Measurements from ENCODE around the gene COL4A2. TPM values are rescaled to one million over a fixed set of nuclear protein-coding genes. Genes with fewer than 3 reads are reported as not detected.

Gene COL4A2
- total RNA-seq, 2 experiments from 2014 or later, result not detected

DNA sequence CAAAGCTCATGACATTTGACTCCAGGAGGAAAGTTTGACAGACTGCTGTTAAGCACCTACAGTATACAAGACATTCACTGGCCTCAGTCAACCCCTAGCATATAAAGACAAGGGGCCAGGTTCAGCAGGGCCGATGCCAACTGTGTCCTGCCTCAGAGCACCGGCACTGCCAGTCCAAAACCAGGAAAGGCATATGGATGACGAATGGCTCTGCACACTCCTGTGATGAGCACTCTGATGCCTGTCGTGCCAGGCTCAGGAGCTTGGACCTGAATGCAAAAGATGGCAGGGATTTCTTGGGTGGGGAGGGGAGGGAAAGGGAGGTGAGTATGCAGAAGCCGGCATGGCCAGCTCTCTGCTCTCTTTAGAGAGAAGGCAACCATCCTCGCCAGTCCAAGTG lies 39.0 kb upstream of the COL4A2 start:
- Mint-ChIP-seq H3K36me3 (ENCODE audit: low read depth) (no peaks in the 10 kb centered on the region), H3K27me3 (peaks cover 14% of the 10 kb centered on the region), H3K9me3 (no peaks in the 10 kb centered on the region), H3K4me1 (ENCODE audit: low read depth) (no peaks in the 10 kb centered on the region), H3K27ac (no peak overlapping the region), H3K4me3 (no peak overlapping the region)
- no peak for TF ChIP-seq CTCF (IDR thresholded peaks at IDR 0.05)
- ChIA-PET POLR2A (no interaction called here), CTCF (no interaction called here)
- no peak for DNase-seq
- no peak for ATAC-seq
- intact Hi-C loops (cut with micrococcal nuclease), result no loop called here

DNA sequence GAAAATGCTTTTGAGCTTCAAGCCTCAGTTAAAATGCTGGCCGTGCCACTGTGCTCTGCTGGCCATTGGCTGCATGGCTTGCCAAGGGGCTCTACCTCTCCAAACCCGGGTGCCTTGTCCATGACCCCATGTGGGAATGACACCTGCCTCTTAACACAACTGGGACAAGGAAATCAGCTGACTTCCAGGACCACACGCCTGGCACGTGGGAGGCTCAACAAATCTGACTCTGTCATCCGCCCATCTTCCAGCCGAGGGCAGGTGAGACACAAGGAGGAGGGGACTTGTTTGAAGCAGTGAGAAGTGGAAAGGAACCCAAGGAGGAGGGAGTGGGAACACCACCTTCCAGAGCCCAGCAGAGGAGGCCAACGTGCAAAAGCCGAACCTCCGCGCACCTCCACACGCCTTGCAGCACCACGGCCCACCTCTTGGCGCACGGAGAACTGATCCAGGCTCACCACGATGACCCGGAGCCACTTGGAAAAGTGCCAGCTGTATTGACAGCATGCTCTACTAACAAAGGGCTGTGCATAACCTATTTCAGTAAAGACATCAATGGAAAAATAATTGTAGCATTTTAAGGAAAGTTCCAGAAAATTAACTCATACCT lies 38.4 kb upstream of the COL4A2 start:
- Mint-ChIP-seq H3K36me3 (ENCODE audit: low read depth) (no peaks in the 10 kb centered on the region), H3K27me3 (peaks cover 15% of the 10 kb centered on the region), H3K4me1 (ENCODE audit: low read depth) (no peaks in the 10 kb centered on the region), H3K9me3 (no peaks in the 10 kb centered on the region), H3K27ac (no peak overlapping the region), H3K4me3 (no peak overlapping the region)
- ATAC-seq (no peak), DNase-seq (no peak)
- intact Hi-C loops (cut with micrococcal nuclease), result no loop called here
- CTCF ChIA-PET, result no interaction called here
- TF ChIP-seq CTCF (IDR thresholded peaks at IDR 0.05), result no peak
- POLR2A ChIA-PET, result no interaction called here

DNA sequence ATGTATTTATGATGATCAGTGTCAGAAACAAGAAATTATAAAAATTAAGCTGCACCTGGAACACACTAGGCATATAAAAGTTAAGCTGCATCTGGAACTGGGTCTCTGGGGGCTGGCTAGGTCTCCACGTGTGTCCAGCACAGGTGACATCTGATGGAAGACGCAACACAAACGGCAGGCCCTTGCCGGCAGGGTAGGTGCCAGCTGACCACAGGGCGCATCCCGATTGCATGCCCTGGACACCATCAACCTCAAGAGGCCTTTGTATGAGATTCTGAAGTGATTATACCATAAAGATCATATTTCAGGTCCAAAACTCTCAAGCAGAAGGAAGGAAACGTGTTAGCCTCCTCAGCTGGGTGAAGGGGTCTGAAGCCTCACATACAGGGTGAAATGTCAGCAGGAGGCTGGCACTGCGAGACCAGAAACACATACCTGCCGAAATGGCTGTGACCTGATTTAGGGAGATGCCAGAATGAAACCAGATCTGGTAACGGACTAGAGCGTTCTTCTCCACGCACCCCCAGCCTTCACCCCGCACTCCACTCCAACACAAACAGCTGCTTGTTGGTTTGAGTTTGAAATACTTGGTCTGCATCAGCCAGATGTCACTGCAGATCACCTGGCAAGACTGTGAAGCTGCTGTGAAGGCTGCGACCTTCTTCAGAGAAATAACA lies 37.4 kb upstream of the COL4A2 start:
- no peaks in the 10 kb centered on the region for H3K36me3 Mint-ChIP-seq (ENCODE audit: low read depth)
- POLR2A ChIA-PET, result no interaction called here
- ATAC-seq, result no peak
- CTCF ChIA-PET, result no interaction called here
- no peak overlapping the region for H3K27ac Mint-ChIP-seq
- no peak for TF ChIP-seq CTCF (IDR thresholded peaks at IDR 0.05)
- H3K9me3 Mint-ChIP-seq, result no peaks in the 10 kb centered on the region
- DNase-seq, result no peak
- peaks cover 13% of the 10 kb centered on the region for H3K27me3 Mint-ChIP-seq
- H3K4me1 Mint-ChIP-seq (ENCODE audit: low read depth), result no peaks in the 10 kb centered on the region
- no peak overlapping the region for H3K4me3 Mint-ChIP-seq
- intact Hi-C loops (cut with micrococcal nuclease), result no loop called here

- ChIA-PET CTCF (no interaction called here), POLR2A (no interaction called here)
- intact Hi-C loops (cut with micrococcal nuclease), result no loop called here
- Mint-ChIP-seq H3K4me3 (no peak overlapping the region), H3K4me1 (ENCODE audit: low read depth) (no peaks in the 10 kb centered on the region), H3K9me3 (no peaks in the 10 kb centered on the region), H3K36me3 (ENCODE audit: low read depth) (no peaks in the 10 kb centered on the region), H3K27ac (no peak overlapping the region), H3K27me3 (peaks cover 10% of the 10 kb centered on the region)
- DNase-seq (no peak), ATAC-seq (no peak)
- no peak for TF ChIP-seq CTCF (IDR thresholded peaks at IDR 0.05)
Observed at GRCh38 chr13:110270507-110270906, 36.6 kb upstream of the COL4A2 start.

- Mint-ChIP-seq H3K4me3 (no peak overlapping the region), H3K27me3 (peaks cover 9% of the 10 kb centered on the region), H3K4me1 (ENCODE audit: low read depth) (no peaks in the 10 kb centered on the region), H3K9me3 (no peaks in the 10 kb centered on the region), H3K36me3 (ENCODE audit: low read depth) (no peaks in the 10 kb centered on the region), H3K27ac (no peak overlapping the region)
- ChIA-PET POLR2A (no interaction called here), CTCF (no interaction called here)
- no peak for TF ChIP-seq CTCF (IDR thresholded peaks at IDR 0.05)
- intact Hi-C loops (cut with micrococcal nuclease), result no loop called here
- ATAC-seq (no peak), DNase-seq (no peak)
Observed at GRCh38 chr13:110271313-110271712, 35.8 kb upstream of the COL4A2 start.
